HK-2 (cell line): ENCODE data around the gene AQP12B.
"Not testable (repeated sequence)": the region's sequence is repeated elsewhere in the genome, so short reads cannot be mapped to it uniquely, and the experiment has no call there.

Experiments
- DNase-seq: peaks from one replicate; pipeline ENCODE4 v3.0.0-alpha.2; 2018; ENCODE audit not compliant: unreplicated experiment

Gene AQP12B

GRCh38 chr2:240701091-240701735 lies 18.5 kb upstream of the AQP12B start:
- DNase-seq = no peak

DNA sequence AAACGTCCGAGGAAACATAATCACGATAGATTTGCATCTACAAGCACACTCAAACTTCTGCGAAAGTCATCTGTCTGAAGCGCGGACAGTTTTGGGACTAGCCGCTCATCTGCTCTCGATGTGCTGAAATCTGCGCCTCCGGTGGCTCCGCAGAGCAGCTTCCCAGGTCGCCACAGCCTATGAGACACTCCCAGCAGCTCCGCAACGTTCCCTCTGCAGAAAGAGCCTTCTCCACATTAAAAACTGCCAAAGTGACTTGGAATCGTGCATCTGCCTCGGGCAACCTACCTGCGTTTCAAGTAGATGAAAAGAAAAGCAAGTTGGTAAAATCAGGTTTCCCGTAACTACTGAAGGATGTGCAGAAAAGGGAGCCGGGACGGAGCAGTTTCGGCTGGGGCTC lies 17.9 kb upstream of the AQP12B start:
- not testable (repeated sequence) for DNase-seq

DNA sequence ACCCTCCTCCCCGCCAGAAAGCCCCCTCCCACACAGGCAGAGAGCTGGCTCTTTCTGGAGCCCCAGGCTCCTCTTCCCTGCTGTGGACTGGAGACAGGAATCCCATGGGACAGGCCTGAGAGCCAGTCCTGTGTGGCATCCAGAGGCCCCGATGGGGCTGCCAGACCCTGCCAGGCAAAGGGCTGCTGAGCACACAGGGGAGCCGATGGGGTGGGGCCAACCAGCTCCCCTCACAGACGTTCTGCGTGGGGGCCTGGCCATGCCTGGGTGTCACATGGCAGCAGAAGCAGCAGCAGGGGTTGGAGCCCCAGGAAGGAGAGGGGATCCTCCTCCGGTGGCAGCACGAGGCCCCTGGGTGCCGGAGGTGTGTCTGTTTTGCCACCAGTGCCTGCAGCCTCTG lies 17.1 kb upstream of the AQP12B start:
- not testable (repeated sequence) for DNase-seq

DNA sequence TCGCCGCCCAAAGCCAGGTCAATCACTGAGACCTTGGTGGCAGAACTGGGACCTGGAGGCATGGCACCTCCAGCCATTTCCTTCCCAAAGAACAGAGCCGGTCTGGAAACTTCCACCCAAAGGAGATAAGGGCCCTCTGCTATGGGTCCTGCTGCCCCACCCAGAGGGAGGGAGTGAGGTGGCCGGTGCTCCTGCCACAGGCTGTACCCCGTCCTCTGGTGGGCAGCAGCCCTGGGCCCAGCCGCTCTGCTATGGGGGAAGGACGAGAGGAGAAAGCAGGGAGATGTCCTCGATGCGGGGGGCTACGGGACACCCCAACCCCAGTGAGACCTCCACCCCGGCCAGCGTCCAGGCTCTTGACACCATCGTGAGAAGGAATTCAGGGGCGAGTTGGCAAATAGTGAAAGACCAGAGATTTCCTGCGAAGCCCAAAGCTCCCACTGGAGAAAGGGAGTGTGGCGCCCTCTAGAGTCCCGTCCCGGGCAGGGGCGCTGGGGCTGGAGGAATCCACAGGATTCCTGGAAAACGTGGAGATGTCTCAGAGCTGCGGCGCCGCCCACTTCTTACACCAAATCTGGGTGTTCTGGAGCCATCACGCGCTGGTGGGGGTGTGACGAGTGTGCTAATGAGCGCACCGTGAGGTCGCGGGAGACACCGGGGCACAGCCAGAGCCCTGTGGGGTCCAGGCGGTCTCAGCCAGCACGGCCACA lies 16.3 kb upstream of the AQP12B start:
- DNase-seq = not testable (repeated sequence)

GRCh38 chr2:240696469-240696868 lies 13.8 kb upstream of the AQP12B start:
- DNase-seq = not testable (repeated sequence)

- DNase-seq = not testable (repeated sequence)
Observed at GRCh38 chr2:240695593-240695992, 12.9 kb upstream of the AQP12B start.

- DNase-seq = not testable (repeated sequence)
Observed at GRCh38 chr2:240694304-240694703, 11.6 kb upstream of the AQP12B start.

DNA sequence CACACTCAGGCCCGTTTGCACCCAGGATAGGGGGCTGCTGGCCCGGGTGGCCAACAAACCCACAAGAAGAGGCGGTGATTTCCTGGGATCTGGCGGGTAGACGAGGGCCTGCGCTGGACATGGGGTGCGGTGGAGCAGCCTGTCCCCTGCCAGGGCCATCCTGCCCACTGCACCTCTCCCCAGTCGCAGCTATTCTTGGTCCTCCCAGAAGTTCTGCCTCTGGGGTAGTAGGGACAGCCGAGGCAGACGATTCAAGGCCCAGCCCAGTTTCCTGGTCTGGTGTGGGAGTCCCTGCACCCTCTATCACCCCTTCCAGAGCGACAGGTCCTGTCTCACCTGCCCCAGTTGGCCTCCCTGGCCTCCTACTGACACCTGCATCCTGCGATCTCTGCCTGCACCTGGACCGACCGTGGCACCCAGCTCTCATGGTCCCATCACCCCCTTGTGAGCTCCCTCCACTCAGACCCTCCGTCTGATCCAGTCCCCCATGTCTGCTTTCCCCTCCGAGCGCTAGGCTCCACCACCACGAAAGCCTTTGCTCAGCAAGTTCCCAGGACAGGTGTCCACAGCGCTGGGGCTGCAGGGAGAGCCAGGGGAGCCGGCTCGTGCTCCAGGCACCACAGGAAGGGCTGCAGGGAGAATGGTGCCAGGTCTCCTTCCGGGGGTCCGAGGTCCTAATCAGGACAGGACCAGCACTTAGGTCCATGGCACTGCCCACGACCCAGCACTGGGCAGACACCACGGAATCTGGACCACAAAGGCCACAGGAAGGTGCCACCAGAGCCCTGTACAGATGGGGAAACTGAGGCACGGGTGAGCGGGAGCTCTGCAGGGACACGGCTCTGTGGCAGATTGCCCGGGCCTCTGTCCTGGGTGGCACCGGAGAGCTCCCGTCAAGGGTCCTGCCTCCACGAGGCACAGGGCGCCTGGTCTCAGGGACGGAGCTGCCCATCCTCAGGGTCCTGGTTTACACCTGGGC lies 10.2 kb upstream of the AQP12B start:
- not testable (repeated sequence) for DNase-seq

- DNase-seq = not testable (repeated sequence)
Observed at GRCh38 chr2:240691631-240692420, 9.1 kb upstream of the AQP12B start, which contains the start of gene AQP12A. AQP12A (plus strand) TSS chr2:240691866; CDS start chr2:240691914, 48 bp downstream.

- DNase-seq = not testable (repeated sequence)
Observed at GRCh38 chr2:240691075-240691427, 8.4 kb upstream of the AQP12B start.

- DNase-seq = not testable (repeated sequence)
Observed at GRCh38 chr2:240690421-240691074, 7.9 kb upstream of the AQP12B start.

DNA sequence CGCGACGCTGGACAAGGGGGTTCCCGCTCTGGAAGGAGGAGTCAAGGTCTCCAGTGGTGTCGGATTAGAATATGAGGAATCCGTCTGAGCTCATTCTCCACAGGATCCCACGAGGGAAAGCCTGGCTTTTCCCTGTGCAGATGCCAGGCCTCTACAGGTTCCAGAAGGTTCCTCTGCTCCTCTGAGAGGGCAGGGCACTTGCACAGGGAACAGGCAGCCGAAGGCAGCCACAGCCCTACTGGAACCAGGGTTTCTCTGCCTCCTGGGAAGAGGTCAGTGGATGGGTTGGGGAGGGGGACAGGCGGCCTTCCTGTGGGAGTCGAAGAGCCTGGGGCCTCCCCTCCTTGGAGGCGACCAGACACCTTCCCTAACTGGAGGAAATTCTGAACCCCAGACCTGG lies 7.3 kb upstream of the AQP12B start:
- DNase-seq = no peak

GRCh38 chr2:240688553-240688919 lies 5.9 kb upstream of the AQP12B start:
- DNase-seq = no peak

GRCh38 chr2:240687741-240688552 lies 5.3 kb upstream of the AQP12B start:
- DNase-seq = no peak

DNA sequence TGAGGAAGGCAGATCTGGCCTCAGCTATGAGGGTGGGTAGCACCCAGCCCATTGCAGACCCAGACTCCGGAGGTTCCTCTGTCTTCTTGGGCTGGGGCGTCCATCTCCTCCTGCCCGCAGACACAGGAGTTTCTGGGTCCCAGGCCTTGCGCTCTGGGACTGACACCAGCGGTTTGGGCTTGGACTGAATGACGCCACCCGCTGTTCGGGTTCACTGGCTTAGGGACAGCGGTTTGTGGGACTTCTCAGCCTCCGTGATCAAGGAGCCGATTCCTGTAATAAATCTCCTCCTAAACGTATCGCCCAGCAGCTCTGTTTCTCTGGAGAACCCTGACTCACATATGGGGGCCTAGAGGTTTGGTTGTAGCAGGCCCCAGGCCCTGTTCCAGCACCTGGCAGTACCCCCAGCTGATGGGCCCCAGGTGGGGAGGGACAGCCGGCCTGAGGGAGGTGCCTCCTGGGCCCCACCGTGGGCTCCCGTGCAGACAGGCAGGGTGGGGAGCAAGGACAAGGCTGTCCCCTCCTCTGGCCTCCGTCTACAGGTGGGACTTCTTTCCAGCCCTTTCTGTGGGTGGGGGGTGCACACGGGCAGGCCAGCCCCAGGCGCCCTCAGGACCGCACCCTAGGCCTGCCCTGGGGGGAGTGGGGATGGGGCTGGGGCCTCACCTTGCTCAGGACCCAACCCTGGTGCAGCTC lies 4.5 kb upstream of the AQP12B start:
- no peak for DNase-seq

DNA sequence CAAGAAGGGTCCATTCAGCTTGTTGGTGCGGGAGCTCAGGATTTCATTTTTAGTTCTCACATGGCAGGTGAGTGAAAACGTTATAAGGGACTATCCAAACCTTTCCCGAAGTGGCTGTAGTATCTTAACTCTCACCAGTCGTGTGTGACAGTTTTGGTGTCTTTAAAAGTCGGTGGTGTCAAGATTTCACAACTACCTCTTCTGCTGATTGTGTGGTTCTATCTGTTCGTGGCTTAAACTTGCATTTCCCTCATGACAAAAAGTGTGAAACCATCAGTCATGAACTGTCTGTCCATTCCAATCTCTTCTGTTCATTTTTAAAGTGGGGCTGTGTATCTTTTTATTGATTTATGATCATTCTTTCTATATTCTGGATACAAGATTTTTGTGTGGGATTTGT lies 3.8 kb upstream of the AQP12B start:
- no peak for DNase-seq

GRCh38 chr2:240685771-240686371 lies 3.2 kb upstream of the AQP12B start:
- no peak for DNase-seq

GRCh38 chr2:240683980-240684728 lies 1.5 kb upstream of the AQP12B start:
- DNase-seq = not testable (repeated sequence)
